AG08395 (cell line): ENCODE data around the gene SPATA31D3.
"Not testable (repeated sequence)": the region's sequence is repeated elsewhere in the genome, so short reads cannot be mapped to it uniquely, and the experiment has no call there.

Experiments
- DNase-seq: peaks from one replicate; pipeline ENCODE4 v3.0.0; 2012; ENCODE audit warnings: mixed read lengths, low spot score

Gene SPATA31D3

DNA sequence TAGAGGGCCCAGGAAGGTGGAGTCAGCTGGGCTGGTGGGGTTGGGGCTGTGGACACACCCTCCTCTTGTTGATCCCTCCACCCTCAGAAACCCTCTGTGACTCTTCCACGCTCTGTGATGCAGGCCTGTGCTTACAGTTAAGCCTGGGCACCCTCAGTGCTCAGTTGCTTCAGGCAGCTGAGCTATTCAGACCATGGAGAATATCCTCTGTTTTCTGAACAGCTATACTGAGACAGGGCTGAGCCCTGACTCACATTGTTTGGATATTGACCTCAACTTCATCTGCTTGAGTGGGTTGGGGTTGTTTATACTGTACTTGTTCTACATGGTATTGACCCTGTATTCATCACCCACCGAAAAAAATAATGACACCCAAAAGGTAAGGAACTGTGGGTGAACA, at the start of gene SPATA31D3:
TSS of gene SPATA31D3 (plus strand) at position 108 of the 400 bp plus-strand sequence. CDS start at position 194, 86 bp downstream.
- not testable (repeated sequence) for DNase-seq

DNA sequence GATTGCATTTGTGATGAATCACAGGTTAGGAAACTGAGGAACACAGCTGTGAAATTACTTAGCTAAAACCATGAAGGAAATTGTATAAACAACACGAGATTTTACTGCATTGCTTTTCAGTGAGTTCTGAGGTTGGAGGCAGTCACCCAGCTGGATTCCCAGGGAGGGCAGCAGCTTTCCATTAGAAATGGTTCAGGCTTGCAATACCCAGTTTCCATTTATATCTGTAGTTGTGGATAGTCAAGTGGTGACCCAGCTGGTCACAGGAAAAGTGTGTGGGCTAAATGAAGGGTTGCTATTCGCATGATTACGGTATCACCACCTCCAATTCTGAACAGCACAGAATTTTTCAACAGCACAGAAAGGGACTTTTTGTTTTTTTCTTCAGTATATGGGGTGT, 49.4 kb upstream of the SPATA31D3 start:
- DNase-seq = no peak

DNA sequence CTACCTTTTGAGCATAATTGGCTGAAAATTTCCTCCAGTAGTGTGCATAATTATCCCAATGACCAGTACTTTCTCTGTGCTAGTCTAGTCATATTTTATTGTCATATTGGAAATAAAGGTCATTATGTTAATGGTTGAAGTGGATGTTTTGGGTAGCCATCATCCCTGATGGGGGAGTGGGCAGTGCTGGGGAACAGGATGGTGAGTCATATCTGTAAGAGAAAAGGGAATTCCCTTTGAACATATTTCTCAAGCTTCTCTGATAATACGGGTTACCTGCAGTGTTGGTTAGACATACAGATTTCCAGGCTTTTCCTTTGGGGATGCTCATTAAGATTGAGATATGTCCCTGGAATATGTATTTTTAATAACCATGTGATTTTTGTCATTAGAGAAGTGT, 48.4 kb upstream of the SPATA31D3 start:
- DNase-seq = no peak

DNA sequence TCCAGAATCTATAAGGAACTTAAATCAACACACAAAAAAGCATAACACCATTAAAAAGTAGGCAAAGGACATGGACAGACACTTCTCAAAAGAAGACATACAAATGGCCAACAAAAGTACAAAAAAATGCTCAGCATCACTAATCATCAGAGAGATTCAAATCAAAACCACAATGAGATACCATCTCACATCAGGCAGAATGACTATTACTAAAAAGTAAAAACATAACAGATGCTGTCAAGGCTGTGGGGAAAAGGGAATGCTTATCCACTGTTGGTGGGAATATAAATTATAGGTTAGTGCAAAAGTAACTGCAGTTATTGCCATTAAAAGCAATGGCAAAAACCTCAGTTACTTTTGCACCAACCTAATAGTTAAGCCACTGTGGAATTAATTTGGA, 47.2 kb upstream of the SPATA31D3 start:
- no peak for DNase-seq

DNA sequence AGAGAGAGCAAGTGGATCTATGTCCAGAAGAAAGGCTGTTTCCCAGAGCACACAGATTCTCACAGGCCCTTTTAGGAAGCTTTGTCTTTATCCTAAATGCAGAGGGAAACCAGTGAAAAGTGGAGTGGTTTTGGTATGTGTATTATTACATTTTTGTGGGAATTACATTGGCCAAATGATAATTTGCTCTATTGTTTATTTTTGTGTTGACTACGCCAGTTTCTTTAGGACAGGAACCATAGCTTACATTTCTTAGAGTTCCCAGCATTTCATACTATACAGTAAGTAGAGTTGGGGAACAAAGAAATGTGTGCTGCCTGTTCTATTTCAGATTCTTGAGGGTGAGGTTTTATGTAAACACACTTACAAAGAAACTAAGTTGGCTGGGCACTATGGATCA, 44.4 kb upstream of the SPATA31D3 start:
- DNase-seq = no peak

DNA sequence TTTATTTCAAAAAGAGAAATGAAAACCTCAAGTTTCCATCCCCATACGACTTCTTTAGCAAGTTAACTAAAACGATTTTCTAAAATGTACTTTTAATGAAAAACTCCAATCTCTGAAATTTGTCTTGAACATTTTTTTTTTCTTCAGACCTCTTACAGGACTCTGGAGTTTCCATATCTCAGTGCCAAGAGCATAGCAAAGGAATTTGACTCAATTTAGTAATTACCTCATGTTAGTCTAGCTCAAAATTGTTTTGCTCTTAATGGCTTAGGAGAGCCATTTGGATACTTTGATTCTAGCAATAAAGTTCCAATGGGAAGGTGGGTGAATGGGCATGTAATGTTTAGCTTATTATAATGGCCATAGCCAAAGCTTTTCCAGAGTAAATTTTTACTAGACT, 41.1 kb upstream of the SPATA31D3 start:
- DNase-seq = peak; percentile 49

DNA sequence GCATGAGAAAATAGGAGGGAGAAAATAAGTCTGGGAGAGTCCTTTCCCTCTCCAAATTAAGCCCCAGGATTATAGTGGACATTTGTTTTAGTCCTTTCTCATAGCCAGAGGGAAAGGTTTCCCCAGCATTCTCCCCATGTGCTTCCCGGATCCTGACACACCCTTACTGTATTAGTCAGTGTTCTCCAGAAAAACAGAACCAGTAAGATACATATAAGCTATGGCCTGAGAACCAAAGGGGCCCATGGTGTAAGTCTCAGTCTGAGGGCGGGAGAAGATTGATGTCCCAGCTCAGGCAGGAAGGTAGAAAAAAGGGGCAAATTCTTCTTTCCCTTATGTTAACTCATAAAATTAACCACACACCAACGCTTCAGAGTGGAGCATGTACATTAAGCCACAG, 40.7 kb upstream of the SPATA31D3 start:
- peak; percentile 20 for DNase-seq

DNA sequence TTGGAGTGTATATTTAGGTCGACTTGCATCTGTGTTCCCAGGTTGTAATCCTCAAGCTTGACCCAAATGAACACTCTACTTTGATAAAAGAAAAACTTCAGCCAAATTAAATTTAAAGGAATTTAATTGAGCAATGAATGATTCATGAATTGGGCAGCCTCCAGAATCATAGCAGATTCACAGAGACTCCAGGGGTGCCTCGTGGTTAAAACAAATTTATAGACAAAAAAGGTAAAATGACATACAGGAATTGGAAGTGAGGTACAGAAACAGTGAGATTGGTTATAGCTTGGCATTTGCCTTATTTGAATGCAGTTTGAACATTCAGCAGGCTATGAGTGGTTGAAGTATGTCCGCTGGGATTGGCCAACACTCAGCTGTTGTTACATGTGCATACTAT, 36.6 kb upstream of the SPATA31D3 start:
- DNase-seq = no peak

DNA sequence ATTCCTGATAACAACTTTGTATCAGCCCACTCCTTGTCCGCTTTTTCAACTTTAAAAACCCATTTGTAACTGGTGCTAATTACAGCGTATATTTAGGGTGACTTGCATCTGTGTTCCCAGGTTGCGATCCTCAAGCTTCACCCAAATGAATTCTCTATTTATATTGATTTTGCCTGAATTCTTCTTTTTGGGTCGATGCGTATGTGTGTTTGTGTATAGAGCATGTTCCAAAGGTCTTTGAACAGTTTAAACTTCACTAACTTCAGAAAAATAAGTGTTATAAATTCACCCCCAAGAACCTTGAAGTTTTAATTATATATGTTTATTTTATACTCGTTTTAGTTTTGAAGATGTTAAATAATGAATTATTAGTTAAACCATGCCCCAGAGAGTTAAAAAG, 31.2 kb upstream of the SPATA31D3 start:
- DNase-seq = no peak

DNA sequence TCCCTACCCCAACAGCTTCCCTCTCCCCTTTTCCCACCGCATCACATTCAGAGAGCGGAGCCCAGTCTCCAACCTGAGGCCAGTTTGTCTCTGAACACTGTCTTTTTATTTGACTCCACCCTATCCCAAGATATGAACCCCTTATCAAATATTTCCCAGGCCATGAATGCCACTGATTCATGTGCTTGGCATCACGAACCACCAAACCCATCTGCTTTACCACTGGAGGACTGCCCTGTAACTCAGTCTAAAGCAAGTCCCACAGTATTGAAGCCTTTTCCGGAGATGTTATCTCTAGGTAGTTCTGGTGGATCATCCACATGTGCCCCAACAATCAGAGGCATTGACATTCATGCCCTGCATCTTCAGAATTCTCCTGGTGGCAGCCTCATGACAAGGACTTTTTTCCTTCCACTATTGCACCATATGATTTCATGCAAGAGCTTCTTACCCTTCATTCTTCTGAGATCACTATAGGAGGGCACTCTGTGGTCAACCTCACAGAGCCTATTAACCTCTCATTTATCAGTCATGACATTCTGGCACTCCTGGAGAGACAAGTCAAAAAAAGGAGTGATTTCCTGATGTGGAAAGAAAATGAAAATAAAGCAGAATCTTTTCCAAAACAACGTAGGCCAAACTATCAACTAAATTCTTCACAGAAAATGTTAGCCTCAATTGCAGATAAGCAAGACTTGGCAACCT, 27.3 kb upstream of the SPATA31D3 start:
- peak; percentile 17 for DNase-seq

DNA sequence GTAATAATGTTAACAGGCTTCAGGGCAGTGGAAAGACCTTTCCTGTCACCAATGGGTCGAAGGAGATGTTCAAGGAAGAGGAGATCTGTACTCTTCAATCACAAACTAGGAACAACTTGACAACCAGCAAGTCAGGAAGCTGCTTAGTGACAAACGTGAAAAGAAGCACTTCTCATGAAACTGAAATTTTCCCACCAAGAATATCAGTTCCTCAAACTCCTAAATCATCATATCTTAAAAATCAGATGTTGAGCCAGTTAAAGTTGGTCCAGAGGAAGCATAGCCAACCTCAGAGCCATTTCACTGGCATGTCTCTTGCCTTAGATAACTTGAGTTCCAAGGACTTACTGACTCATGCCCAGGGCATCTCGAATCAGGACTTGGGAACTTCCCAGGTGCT, 24.8 kb upstream of the SPATA31D3 start:
- not testable (repeated sequence) for DNase-seq

DNA sequence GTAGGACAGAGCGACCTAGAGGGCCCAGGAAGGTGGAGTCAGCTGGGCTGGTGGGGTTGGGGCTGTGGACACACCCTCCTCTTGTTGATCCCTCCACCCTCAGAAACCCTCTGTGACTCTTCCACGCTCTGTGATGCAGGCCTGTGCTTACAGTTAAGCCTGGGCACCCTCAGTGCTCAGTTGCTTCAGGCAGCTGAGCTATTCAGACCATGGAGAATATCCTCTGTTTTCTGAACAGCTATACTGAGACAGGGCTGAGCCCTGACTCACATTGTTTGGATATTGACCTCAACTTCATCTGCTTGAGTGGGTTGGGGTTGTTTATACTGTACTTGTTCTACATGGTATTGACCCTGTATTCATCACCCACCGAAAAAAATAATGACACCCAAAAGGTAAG, 15.0 kb upstream of the SPATA31D3 start, which contains the start of gene SPATA31D4:
TSS of gene SPATA31D4 (plus strand) at position 124 of the 400 bp plus-strand sequence. CDS start at position 210, 86 bp downstream.
- not testable (repeated sequence) for DNase-seq

DNA sequence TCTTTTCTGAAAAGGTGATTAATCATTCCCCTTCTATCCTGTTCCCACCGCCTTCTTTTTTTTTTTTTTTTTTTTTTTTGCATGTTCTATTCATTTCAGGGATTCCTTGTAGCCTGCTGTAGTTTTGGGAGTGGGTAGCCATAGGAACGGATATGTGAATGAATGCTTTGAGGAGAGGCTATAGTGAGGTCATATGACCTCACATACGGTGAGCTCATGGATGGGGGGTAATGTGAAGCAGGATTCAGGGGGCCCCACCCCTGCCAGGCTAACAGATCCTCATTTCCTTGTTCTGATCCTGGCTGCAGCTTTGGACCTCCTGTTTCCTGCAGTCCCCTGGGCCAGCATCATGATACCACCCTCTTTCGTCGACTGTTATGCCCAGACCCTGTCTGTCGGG, 13.2 kb upstream of the SPATA31D3 start:
- not testable (repeated sequence) for DNase-seq

DNA sequence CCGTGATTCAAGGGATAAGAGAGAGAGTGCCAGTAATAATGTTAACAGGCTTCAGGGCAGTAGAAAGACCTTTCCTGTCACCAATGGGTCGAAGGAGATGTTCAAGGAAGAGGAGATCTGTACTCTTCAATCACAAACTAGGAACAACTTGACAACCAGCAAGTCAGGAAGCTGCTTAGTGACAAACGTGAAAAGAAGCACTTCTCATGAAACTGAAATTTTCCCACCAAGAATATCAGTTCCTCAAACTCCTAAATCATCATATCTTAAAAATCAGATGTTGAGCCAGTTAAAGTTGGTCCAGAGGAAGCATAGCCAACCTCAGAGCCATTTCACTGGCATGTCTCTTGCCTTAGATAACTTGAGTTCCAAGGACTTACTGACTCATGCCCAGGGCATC, 9.8 kb upstream of the SPATA31D3 start:
- DNase-seq = not testable (repeated sequence)

DNA sequence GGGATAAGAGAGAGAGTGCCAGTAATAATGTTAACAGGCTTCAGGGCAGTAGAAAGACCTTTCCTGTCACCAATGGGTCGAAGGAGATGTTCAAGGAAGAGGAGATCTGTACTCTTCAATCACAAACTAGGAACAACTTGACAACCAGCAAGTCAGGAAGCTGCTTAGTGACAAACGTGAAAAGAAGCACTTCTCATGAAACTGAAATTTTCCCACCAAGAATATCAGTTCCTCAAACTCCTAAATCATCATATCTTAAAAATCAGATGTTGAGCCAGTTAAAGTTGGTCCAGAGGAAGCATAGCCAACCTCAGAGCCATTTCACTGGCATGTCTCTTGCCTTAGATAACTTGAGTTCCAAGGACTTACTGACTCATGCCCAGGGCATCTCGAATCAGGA, 5.3 kb downstream of the SPATA31D3 start:
- DNase-seq = not testable (repeated sequence)

DNA sequence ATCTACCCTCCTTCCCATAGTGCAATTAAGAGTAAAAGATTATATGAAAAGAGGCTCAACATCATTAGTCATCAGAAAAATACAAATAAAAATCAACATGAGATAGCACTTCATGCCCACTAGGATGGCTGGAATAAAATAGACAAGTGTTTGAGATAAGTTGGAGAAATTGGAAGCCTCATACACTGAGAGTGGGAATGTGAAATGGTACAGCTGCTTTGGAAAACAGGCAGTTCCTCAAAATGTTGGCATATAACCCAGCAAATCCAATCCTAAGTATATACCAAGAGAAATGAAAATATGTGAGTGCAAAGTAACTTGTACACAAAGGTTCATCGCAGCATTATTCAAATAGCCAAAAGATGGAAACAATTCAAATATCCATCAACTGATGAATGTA, 9.8 kb downstream of the SPATA31D3 start:
- DNase-seq = no peak

DNA sequence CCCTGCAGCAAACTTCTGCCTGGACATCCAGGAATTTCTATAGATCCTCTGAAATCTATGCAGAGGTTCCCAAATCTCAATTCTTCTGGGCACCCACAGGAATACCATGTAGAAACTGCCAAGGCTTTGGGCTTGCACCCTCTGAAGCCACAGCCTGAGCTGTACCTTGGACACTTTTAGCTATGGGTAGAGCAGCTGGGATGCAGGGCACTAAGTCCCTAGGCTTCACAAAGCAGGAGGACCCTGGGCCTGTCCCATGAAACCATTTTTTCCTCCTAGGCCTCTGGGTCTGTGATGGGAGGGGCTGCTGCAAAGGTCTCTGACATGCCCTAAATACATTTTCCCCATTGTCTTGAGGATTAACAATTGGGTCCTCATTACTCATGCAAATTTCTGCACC, 12.3 kb downstream of the SPATA31D3 start:
- DNase-seq = no peak

DNA sequence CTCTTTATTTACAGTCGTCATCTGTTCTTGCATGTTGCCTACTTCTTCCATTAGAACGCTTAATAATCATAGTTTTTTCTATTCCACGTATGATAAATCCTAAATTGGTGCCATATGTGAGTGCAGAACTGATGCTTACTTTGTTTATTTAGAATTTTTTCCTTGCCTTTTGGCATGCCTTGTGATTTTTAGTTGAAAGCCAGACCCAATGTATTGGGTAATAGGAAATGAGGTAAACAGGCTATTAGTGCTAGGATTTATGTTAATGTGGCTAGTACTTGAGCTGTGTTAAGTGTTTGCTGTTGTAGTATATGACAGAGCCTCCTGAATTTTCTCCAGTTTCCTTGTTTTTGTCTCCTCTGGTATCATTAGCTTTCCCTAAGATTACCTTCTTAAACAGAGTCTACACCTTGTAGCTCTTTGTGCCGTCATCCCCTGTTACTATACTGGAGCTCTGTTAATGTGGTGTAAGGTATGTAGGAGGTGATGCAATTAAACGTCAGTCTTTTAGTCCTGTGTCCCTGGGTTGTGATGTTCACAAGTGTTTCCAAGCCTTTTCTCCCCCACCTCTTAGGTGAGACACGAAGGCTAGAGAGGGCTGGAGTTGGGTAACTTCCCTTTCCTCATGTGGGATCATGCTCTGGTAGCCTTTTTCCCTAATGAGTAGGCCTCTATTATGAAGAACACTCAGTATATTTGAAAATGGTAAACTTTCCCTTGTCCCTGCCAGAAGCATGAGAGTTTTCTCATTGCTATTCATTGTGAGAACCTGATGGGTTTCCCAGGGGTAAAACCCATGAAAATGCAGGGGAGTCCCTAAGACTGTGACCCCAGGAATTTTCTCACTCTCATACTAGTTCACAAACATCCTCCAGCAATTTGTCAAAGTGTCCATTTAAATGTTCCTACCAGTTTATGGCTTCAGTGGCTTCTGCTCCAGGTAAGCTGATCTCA, 21.2 kb downstream of the SPATA31D3 start:
- peak; percentile 60 for DNase-seq

DNA sequence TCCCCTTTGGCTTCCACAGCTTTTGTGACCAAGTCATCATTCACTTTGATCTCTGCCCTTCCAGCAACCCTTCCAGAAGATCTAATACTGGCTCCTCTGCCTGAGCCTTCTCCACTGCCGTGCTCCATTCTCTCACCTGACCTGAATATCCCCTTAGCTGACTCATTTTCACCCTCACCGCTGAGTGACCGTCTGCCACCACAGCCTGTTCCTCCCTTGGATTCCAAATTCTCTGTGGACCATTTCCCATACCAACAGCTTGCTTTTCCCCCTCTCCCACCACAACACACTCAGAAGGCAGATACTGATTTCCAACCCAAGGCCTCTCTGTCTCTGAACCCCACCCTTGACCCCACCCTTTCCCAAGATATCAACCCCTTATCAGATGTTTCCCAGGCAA, 24.7 kb downstream of the SPATA31D3 start:
- DNase-seq = no peak

DNA sequence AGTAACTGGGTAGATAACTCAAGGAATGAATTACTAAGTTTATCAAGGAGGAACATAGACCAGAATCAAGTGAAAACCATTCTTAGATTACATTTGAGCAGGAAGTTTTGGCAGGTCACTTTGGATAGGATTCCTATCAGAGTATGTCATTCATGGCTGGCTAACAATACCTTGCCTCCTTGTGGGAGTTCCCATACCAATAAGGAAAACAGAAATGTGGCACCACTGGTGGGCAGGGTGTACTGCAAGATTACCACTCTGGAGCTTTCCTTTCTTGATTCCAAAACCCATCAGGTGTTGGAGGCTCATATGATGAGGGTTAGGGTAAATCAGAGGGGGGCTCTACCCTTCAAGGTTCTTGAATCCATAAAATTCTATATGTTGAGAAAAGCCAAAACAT, 26.7 kb downstream of the SPATA31D3 start:
- peak; percentile 10 for DNase-seq

DNA sequence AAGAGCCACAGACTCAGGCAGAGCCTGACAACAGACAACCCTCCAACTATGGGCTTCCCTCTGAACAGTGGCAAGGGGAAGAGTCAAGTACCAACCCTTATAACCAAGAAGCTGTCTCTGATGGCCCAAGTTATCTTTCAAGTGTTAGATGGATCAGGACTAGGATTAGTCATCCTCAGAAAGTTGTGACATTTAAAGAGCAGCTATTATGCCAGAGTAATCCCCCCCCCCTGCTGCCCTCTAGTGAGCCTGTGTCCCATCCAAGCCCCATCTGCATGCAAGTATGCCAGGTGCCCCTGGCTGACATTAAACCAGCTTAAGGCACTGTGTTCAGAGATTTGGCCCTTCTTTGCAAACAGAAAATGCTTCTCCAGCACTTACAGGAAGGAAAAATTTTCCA, 28.4 kb downstream of the SPATA31D3 start:
- no peak for DNase-seq

DNA sequence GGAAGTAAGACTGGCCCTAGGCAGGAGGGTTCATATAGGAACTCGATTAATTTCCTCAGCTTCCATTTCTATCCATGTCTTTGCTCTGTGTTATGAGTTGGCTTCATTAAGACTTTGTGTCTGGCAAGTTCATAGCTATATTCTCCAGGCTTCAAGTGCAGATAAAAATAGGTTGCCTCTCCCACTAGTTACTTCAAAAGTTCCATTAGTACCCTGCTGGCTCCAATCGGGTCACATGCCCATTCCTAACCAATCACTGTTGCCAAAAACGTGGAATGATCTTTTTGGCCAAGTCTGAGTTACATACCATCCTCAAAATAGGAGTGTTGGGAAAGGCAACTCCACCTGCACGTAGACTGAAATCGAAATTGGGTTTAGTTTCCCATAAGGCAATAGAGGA, 31.5 kb downstream of the SPATA31D3 start:
- no peak for DNase-seq

DNA sequence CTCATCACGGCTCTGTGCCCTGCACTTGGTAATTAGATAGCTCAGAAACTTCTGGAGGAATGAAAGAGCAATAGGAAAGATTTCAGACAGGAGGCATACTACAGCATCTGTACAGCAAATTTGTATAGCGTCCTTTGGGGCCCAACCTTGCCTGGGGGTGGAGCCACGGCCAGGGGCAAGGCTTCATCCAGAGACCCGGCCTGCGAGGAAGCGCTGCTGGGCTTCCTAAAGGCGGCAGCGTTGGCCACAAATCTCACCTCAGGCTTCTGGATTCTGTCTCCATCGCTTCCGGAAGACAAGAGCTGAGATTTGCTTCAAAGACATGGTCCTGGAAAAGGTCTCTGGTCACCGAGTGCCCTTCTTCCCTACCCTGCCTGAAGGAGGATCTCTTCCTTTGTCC, 33.1 kb downstream of the SPATA31D3 start:
- no peak for DNase-seq
